Activated CD8-positive, alpha-beta T cell treated with anti-CD3 and anti-CD28 coated beads for 36 hours (primary cell): Measurements from ENCODE around the gene STAM. TPM values are rescaled to one million over a fixed set of nuclear protein-coding genes. Genes with fewer than 3 reads are reported as not detected.

Experiments
- ATAC-seq: fragments of 200-7000 bp; cut with Tn5 transposase; one replicate; pipeline ENCODE4 v1.10.0; 2021; ENCODE audit warnings: mild to moderate bottlenecking, moderate library complexity
- CTCF ChIA-PET: fragments of 350-600 bp; sonication (Branson Sonifier 250); formaldehyde crosslinking; loops from one replicate; lab custom pipeline; 2021; ENCODE audit warnings: antibody characterized with exemption; lab: Charles Lee
- POLR2A ChIA-PET: fragments of 350-600 bp; sonication (Branson Sonifier 250); formaldehyde crosslinking; loops from one replicate; lab custom pipeline; 2021; ENCODE audit warnings: antibody characterized with exemption; lab: Charles Lee
- DNase-seq: peaks from one replicate; pipeline ENCODE4 v3.0.0-alpha.2; 2020
- H3K27ac Mint-ChIP-seq: one replicate; pipeline ENCODE4 v1.8.0; 2021; ENCODE audit warnings: mild to moderate bottlenecking, mixed read lengths
- H3K27me3 Mint-ChIP-seq: one replicate; pipeline ENCODE4 v1.8.0; 2021; ENCODE audit warnings: mixed read lengths
- H3K36me3 Mint-ChIP-seq: one replicate; pipeline ENCODE4 v1.8.0; 2021; ENCODE audit warnings: low read depth, mixed read lengths
- H3K4me1 Mint-ChIP-seq: one replicate; pipeline ENCODE4 v1.8.0; 2021; ENCODE audit warnings: low read depth, mixed read lengths
- H3K4me3 Mint-ChIP-seq: one replicate; pipeline ENCODE4 v1.8.0; 2021; ENCODE audit warnings: mild to moderate bottlenecking, moderate library complexity, mixed read lengths
- H3K9me3 Mint-ChIP-seq: one replicate; pipeline ENCODE4 v1.8.0; 2021; ENCODE audit warnings: mixed read lengths
- intact Hi-C: fragments of 100-400 bp; cut with micrococcal nuclease; formaldehyde crosslinking; loops from one replicate; pipeline ENCODE4 v1.10.0; 2022
- total RNA-seq, 2 experiments: library from RNA; stranded (reverse); gene quantifications; one replicate each; pipeline ENCODE4 v1.2.3, GENCODE V29; 2021
- TF ChIP-seq, protein P1 (sequence below): fragments of 200-600 bp; IDR thresholded peaks from one replicate; pipeline ENCODE4 v1.8.0; 2022; ENCODE audit warnings: antibody characterized with exemption, mild to moderate bottlenecking

The STAM gene
- total RNA-seq, 2 experiments from 2014 or later: 21.6 to 24.5 TPM

GRCh38 chr10:17643339-17643754 is 604 bp upstream of the STAM start:
- ChIA-PET POLR2A (interaction anchor here (0.7 to 3.7 kb wide), 10 partner anchors 11 to 147 kb away, joined by 3 to 19 read pairs (median 4); no protein-coding TSS in a partner anchor), CTCF (interaction anchor here (0.7 to 1.9 kb wide), 8 partner anchors 11 to 100 kb away, joined by 3 to 10 read pairs (median 4); no protein-coding TSS in a partner anchor)
- ATAC-seq: peak; percentile 5
- H3K4me1 Mint-ChIP-seq: peaks cover 50% of the 10 kb centered on the region
- intact Hi-C loops: loop anchor here (10.0 kb wide), 1 partner anchor 409 kb away; no protein-coding TSS in a partner anchor
- no peaks in the 10 kb centered on the region for H3K27me3 Mint-ChIP-seq
- TF ChIP-seq, protein P1, sequence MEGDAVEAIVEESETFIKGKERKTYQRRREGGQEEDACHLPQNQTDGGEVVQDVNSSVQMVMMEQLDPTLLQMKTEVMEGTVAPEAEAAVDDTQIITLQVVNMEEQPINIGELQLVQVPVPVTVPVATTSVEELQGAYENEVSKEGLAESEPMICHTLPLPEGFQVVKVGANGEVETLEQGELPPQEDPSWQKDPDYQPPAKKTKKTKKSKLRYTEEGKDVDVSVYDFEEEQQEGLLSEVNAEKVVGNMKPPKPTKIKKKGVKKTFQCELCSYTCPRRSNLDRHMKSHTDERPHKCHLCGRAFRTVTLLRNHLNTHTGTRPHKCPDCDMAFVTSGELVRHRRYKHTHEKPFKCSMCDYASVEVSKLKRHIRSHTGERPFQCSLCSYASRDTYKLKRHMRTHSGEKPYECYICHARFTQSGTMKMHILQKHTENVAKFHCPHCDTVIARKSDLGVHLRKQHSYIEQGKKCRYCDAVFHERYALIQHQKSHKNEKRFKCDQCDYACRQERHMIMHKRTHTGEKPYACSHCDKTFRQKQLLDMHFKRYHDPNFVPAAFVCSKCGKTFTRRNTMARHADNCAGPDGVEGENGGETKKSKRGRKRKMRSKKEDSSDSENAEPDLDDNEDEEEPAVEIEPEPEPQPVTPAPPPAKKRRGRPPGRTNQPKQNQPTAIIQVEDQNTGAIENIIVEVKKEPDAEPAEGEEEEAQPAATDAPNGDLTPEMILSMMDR: no peak
- peaks cover 30% of the 10 kb centered on the region for H3K36me3 Mint-ChIP-seq
- H3K27ac Mint-ChIP-seq: peak overlapping the region; percentile 100
- H3K4me3 Mint-ChIP-seq: peak overlapping the region; percentile 90
- H3K9me3 Mint-ChIP-seq: peaks cover 5% of the 10 kb centered on the region
- no peak for DNase-seq

DNA sequence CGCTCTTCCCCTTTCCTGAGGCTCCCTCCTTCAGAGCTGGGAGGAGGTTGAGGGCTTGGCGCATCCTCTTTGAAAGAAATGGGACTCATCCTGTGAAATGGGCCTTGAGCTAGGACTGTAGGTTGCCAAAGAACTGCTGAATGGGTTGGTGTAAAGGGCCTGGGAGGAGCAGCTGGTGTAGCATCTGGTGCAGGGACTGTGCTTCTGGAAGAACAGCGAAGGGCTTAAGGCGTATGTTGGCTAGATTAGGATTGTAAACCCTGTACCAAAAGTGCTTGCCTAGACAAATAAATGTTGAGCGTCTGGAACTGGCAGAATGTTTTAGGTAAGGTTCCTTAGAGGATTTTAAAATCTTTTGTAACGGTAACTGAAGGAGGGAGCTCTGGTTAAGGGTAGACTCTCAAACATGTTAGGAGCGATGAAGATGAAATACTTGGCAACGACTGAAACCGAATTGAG is 563 bp downstream of the STAM start:
- ATAC-seq (peak; percentile 4), DNase-seq (peak; percentile 24)
- TF ChIP-seq, protein P1: no peak
- intact Hi-C loops: loop anchor here (10.0 kb wide), 1 partner anchor 410 kb away; no protein-coding TSS in a partner anchor
- Mint-ChIP-seq H3K4me1 (peaks cover 60% of the 10 kb centered on the region), H3K9me3 (peaks cover 5% of the 10 kb centered on the region), H3K4me3 (peak overlapping the region; percentile 90), H3K36me3 (peaks cover 33% of the 10 kb centered on the region), H3K27me3 (no peaks in the 10 kb centered on the region), H3K27ac (peak overlapping the region; percentile 100)
- POLR2A ChIA-PET: interaction anchor here (0.7 to 3.7 kb wide), 8 partner anchors 10 to 416 kb away, joined by 3 to 19 read pairs (median 4); partner anchors contain the start of gene HACD1
- CTCF ChIA-PET: interaction anchor here (0.6 to 1.9 kb wide), 11 partner anchors 9 to 236 kb away, joined by 3 to 10 read pairs (median 3); no protein-coding TSS in a partner anchor

- DNase-seq (peak; percentile 16), ATAC-seq (peak; percentile 37)
- POLR2A ChIA-PET: interaction anchor here (1.0 to 3.7 kb wide), 4 partner anchors 8 to 28 kb away, joined by 3 to 19 read pairs (median 9); no protein-coding TSS in a partner anchor
- CTCF ChIA-PET: interaction anchor here (1.0 to 1.3 kb wide), 2 partner anchors 25 to 237 kb away, joined by 3 to 4 read pairs; no protein-coding TSS in a partner anchor
- TF ChIP-seq, protein P1: no peak
- intact Hi-C loops: loop anchor here (10.0 kb wide), 1 partner anchor 411 kb away; no protein-coding TSS in a partner anchor
- H3K9me3 Mint-ChIP-seq: peaks cover 5% of the 10 kb centered on the region
- H3K27me3 Mint-ChIP-seq: no peaks in the 10 kb centered on the region
- H3K36me3 Mint-ChIP-seq: peaks cover 42% of the 10 kb centered on the region
- H3K4me3 Mint-ChIP-seq: peak overlapping the region; percentile 90
- peaks cover 67% of the 10 kb centered on the region for H3K4me1 Mint-ChIP-seq
- peak overlapping the region; percentile 100 for H3K27ac Mint-ChIP-seq
Observed at GRCh38 chr10:17645621-17646345, 1.8 kb downstream of the STAM start.

DNA sequence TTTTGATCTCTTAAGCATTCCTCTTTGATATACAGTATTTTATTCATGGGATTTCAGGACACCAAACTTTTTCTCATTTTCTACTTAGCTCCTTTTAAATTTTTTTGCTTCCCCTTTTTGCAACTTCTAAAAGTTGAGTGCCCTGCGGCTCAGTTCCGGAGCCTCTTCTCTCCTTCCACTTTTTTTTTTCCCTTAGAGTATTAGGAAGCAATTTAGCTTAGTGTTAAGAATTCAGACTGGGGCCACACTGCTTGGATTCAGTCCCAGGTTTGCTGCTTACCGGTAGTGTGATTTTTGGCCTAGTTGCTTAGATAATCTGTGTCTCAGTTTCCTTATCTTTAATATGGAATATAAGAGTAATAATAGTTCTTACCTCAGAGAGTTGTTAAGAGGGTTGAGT is 3.4 kb downstream of the STAM start:
- DNase-seq (no peak), ATAC-seq (no peak)
- intact Hi-C loops: loop anchor here (10.0 kb wide), 1 partner anchor 413 kb away; no protein-coding TSS in a partner anchor
- peaks cover 5% of the 10 kb centered on the region for H3K9me3 Mint-ChIP-seq
- H3K27me3 Mint-ChIP-seq: no peaks in the 10 kb centered on the region
- H3K4me3 Mint-ChIP-seq: peak overlapping the region; percentile 50
- H3K27ac Mint-ChIP-seq: peak overlapping the region; percentile 79
- peaks cover 49% of the 10 kb centered on the region for H3K36me3 Mint-ChIP-seq
- TF ChIP-seq, protein P1: no peak
- POLR2A ChIA-PET: interaction anchor here (0.9 kb wide), 1 partner anchor 8 kb away, joined by 3 read pairs; no protein-coding TSS in a partner anchor
- H3K4me1 Mint-ChIP-seq: peaks cover 70% of the 10 kb centered on the region
- CTCF ChIA-PET: interaction anchor here (0.8 to 1.9 kb wide), 3 partner anchors 9 to 89 kb away, joined by 3 to 5 read pairs (median 3); no protein-coding TSS in a partner anchor
